GM12874 (cell line): ENCODE data around the gene MCCC1.

Source experiments
- TF ChIP-seq, protein P1 (sequence below): IDR thresholded peaks from 2 replicates; pipeline ENCODE4 v1.5.1; 2011; ENCODE audit warnings: low read depth, mild to moderate bottlenecking, control low read depth, low read length, moderate library complexity; ENCODE audit not compliant: insufficient read depth

Gene MCCC1

DNA sequence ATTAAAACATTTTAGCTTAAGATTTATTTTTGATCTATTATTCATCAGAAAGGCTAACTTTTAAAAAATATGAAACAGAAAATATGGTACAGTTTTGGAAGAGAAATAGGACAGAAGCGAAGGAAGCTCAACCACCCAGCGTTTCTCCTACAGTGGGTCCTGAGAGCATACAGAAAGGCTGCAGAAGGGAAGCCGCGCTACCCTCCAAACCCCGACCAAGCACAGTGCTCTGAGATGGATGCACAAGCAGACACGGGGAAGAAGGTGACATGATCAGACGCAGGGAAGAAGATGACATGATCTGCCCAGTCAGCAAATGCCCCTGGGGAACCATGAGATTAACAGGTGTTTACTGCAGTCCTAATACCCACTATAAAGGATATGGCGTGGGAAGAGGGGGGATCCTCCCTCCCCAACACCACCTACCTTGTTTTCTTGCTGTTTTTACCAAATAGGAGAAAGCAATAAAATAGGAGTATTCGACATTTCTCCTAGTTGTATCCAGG lies 133.4 kb downstream of the MCCC1 start:
- TF ChIP-seq, protein P1, sequence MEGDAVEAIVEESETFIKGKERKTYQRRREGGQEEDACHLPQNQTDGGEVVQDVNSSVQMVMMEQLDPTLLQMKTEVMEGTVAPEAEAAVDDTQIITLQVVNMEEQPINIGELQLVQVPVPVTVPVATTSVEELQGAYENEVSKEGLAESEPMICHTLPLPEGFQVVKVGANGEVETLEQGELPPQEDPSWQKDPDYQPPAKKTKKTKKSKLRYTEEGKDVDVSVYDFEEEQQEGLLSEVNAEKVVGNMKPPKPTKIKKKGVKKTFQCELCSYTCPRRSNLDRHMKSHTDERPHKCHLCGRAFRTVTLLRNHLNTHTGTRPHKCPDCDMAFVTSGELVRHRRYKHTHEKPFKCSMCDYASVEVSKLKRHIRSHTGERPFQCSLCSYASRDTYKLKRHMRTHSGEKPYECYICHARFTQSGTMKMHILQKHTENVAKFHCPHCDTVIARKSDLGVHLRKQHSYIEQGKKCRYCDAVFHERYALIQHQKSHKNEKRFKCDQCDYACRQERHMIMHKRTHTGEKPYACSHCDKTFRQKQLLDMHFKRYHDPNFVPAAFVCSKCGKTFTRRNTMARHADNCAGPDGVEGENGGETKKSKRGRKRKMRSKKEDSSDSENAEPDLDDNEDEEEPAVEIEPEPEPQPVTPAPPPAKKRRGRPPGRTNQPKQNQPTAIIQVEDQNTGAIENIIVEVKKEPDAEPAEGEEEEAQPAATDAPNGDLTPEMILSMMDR, result no peak
